Adrenal gland (tissue), 12 donors: ENCODE data around the gene SLCO2A1. TPM values are rescaled to one million over a fixed set of nuclear protein-coding genes. Genes with fewer than 3 reads are reported as not detected.
A peak's percentile ranks its signal among the peaks of the same experiment; 100 is the strongest.

Source experiments
- DNase-seq, 7 donors: peaks; one replicate each; pipeline ENCODE4 v3.0.0-alpha.2; 2019 to 2020
- H3K27ac ChIP-seq, 5 donors: fragments of 200-600 bp; sonication (generic) in 4 of 5; 1 replicate in 3 of 5; 2 replicates in 2 of 5; pipeline versions ENCODE4 v1.5.1 to v1.8.0; 2016 to 2020; ENCODE audit warnings: mild to moderate bottlenecking in 1 of 5
- H3K27me3 ChIP-seq: fragments of 200-600 bp; 2 replicates; pipeline ENCODE4 v1.8.0; 2021
- H3K36me3 ChIP-seq, 2 donors: fragments of 200-600 bp; replicated peaks in 1 of 2; 1 replicate in 1 of 2; 2 replicates in 1 of 2; pipeline versions ENCODE4 v1.5.1 to v1.8.0; 2018 to 2022
- H3K4me1 ChIP-seq, 2 donors: fragments of 200-600 bp; replicated peaks in 1 of 2; 1 replicate in 1 of 2; 2 replicates in 1 of 2; pipeline versions ENCODE4 v1.5.1 to v1.8.0; 2018 to 2021
- H3K4me3 ChIP-seq, 4 donors: fragments of 200-600 bp; sonication (generic) in 3 of 4; one replicate each; pipeline ENCODE4 v1.5.1; 2016 to 2018
- H3K9me3 ChIP-seq, 3 donors: fragments of 200-600 bp; sonication (generic) in 1 of 3; replicated peaks in 1 of 3; 1 replicate in 2 of 3; 2 replicates in 1 of 3; pipeline versions ENCODE4 v1.5.1 to v1.8.0; 2016 to 2021
- POLR2A ChIP-seq, 2 donors: fragments of 450-650 bp; IDR thresholded peaks; one replicate each; pipeline ENCODE4 v1.6.1; 2017; ENCODE audit warnings: antibody characterized with exemption in 2 of 2, mild to moderate bottlenecking in 2 of 2, moderate library complexity in 1 of 2
- WGBS, 4 donors: extraction: QIAGEN DNeasy Blood & Tissue Kit in 2 of 4; methylation state at CpG; one replicate each; pipeline versions ENCODE4 v1.1.5 to v1.1.7; 2013 to 2017; 5-methylcytosine and 5-hydroxymethylcytosine counted together
- intact Hi-C, 2 donors: fragments of 100-400 bp; cut with DNase I; formaldehyde crosslinking; loops; one replicate each; pipeline versions ENCODE4 v1.14.1 to v1.15.0; 2022 to 2023
- polyA plus RNA-seq, 3 donors: library from polyadenylated mRNA; stranded (reverse); fragments of 200-250 nt in 2 of 3; fragments of 350-450 nt in 1 of 3; fragmentation: Illumina TruSeq in 1 of 3; extraction: RNeasy Lipid Tissue Mini Kit (QIAGEN cat#74804) in 1 of 3; gene quantifications; one replicate each; pipeline ENCODE4 v1.2.3, GENCODE V29; 2013 to 2014
- total RNA-seq, 9 donors: library from RNA; depleted of rRNA in 4 of 9; stranded (reverse); fragments of >200 nt in 4 of 9; fragments of 120-200 nt in 1 of 9; fragmentation: NEBNext Ultra II Directional in 1 of 9; extraction: Animal tissue kit (Norgen Biotek cat#: 25700) in 1 of 9; gene quantifications; one replicate each; pipeline versions ENCODE4 v1.1.0 to v1.2.4, GENCODE V29; 2013 to 2023
- TF ChIP-seq, protein P1 (sequence below), 6 experiments: fragments of 450-650 bp in 4 of 6; fragments of 200-600 bp in 2 of 6; sonication (generic) in 1 of 6; IDR thresholded peaks; 1 replicate in 5 of 6; 2 replicates in 1 of 6; pipeline versions ENCODE4 v1.5.1 to v1.8.0; 2016 to 2021; ENCODE audit warnings: antibody characterized with exemption in 6 of 6, mild to moderate bottlenecking in 2 of 6, moderate library complexity in 1 of 6
- donor health status: healthy with polysubstance abuse.
- donor health status: Bipolar disorder and iron deficiency.
- donor health status: DM: yes; HTN: yes; CAD: no.
- donor health status: DM: no; HTN: no; CAD: no.
- donor health status: DM: no; HTN: no; CAD: no.
- donor health status: DM: yes; HTN: yes; CAD: no.

The SLCO2A1 gene
- total and polyA plus RNA-seq, 12 donors = 2.3 to 141 (median 29.5) TPM

DNA sequence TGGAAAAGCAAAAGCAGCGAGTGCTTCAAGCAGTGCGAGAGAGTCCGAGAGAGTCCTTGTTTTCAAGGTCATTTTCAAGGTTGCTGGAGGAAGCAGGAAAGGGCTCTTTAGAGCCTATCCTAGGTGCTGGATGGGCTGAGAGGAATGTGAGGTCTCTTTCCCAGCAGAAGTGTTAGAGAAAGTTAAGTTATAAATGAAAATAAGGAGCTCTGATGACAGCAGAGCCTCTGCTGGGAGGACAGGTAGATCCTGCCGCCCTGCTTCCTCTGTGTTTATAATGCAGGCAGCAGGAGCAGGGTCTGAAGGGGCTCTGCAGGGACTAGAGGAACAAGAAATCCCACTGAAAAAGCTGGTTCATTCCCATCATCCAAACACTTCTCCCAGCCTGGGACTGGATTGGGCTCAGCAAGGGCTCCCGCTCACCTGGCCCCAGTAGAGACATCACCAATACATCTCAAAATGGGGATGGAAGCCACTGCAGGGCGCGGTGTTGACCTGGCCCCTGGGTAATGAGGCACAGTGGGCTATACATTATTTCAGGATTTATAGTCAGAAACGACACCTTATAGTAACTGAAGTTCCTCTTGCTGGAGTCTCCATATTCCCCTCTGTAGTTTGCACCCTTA lies 92.6 kb downstream of the SLCO2A1 start:
- DNase-seq = peak in 3 of 7 donors; percentile 0 to 20 (median 1)
- no peak overlapping the region for H3K27ac ChIP-seq
- intact Hi-C loops = no loop called here

DNA sequence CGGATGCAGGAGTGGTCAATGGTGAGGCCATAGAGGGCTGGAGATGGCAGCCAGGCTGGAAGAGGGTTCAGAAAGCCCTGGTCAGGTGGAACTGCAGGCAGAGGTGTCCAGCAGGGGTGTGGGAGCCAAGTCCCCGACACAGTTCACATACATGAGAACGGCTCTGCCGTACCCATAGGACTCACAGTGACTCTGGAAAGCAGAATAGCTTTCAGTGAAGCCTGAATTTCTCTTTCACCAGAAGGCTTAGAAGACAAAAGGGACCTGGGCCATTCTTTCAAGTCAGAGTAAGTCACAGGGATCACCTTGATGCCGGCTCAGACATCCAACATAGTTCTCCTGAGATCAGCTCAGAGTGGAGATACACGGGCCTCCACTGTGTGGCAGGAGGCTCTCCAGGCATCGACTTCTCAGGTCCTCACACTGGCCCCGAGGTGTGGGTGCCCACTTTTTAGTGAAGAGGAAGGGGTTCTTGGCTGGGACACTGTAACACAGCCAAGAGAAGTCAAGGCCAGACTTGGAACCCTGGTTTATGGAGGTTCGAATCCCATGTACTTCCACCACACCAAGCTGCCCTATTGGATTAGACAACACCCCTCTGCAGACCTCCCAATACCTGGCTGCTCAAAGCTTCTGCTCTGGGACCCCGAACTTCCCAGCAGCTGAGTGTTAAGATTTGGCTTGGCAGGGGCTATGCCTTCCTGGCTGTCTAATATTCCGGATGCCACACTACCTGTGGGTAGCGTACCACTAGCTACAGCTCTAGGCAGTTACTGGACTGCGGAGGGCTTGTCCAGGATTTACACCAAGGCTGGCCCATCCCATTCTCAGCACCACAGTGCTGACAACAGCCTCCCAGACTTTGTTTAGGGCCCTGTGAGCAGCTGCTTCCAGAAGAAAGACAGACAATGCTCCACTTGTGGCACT lies 93.6 kb downstream of the SLCO2A1 start:
- TF ChIP-seq, protein P1, sequence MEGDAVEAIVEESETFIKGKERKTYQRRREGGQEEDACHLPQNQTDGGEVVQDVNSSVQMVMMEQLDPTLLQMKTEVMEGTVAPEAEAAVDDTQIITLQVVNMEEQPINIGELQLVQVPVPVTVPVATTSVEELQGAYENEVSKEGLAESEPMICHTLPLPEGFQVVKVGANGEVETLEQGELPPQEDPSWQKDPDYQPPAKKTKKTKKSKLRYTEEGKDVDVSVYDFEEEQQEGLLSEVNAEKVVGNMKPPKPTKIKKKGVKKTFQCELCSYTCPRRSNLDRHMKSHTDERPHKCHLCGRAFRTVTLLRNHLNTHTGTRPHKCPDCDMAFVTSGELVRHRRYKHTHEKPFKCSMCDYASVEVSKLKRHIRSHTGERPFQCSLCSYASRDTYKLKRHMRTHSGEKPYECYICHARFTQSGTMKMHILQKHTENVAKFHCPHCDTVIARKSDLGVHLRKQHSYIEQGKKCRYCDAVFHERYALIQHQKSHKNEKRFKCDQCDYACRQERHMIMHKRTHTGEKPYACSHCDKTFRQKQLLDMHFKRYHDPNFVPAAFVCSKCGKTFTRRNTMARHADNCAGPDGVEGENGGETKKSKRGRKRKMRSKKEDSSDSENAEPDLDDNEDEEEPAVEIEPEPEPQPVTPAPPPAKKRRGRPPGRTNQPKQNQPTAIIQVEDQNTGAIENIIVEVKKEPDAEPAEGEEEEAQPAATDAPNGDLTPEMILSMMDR (IDR thresholded peaks at IDR 0.05) = no peak
- TF ChIP-seq POLR2A (IDR thresholded peaks at IDR 0.05) = no peak
- Histone ChIP-seq H3K27ac (no peak overlapping the region), H3K36me3 (no peaks in the 10 kb centered on the region), H3K27me3 (no peaks in the 10 kb centered on the region), H3K9me3 (no peaks in the 10 kb centered on the region), H3K4me1 (no peaks in the 10 kb centered on the region), H3K4me3 (no peak overlapping the region)
- DNase-seq = peak in 3 of 7 donors; percentile 5 to 35 (median 7)
- intact Hi-C loops = no loop called here
- 79 to 91% (median 84%) methylated on average over 4 to 13 of the region's 13 CpGs for WGBS, 4 donors

More for the DNA sequence above, 92.6 kb downstream of the SLCO2A1 start:
- Histone ChIP-seq H3K4me1 (no peaks in the 10 kb centered on the region), H3K36me3 (no peaks in the 10 kb centered on the region), H3K4me3 (no peak overlapping the region), H3K27me3 (no peaks in the 10 kb centered on the region), H3K9me3 (no peaks in the 10 kb centered on the region)
- 58 to 78% (median 64%) methylated on average over 7 to 8 of the region's 8 CpGs for WGBS, 4 donors
- TF ChIP-seq, protein P1 (IDR thresholded peaks at IDR 0.05) = no peak
- TF ChIP-seq POLR2A (IDR thresholded peaks at IDR 0.05) = no peak

DNA sequence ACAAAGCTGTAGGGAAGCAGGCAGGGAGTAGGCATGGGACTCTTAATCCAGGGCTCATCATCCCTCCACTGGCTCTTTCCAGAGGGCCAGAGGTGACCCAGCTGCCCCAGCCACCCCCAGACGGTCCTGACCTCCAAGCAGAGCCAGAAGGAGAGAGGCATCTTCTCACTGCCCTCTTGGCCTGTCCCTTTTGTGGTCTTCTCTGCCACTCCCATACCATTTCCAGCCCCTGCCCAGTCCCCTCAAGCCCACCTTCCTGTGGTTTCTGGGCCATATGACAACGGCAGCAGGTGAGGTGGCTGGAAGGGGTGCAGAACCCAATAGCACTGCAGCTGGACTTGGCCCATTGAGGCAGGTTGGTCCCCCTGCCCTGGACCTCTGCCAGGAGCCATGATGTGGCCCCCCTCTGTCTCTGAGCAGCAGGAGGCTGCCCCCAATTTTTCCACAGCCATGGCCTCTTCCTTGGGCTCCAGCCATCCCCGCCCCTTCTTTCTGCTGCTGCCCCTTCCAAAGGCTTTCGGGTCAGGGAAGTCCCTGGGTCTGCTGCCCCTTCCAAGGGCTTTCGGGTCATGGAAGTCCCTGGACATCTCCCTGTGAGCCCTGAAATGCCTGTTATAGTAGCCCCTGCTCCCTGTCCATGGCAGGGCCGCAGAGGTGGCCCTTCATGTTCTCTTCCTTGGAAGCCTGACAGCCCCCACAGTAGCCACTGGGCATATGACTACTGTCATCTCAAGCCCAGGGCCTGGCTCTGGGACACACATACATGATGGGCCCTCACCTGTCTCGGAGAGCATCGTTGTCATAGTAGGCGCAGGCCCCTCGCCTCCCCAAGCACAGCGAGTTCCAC lies 94.5 kb downstream of the SLCO2A1 start:
- DNase-seq = peak in 3 of 7 donors; percentile 9 to 39 (median 13)
- no peak overlapping the region for H3K4me3 ChIP-seq
- no peaks in the 10 kb centered on the region for H3K36me3 ChIP-seq
- H3K4me1 ChIP-seq = no peaks in the 10 kb centered on the region
- H3K27ac ChIP-seq = no peak overlapping the region
- intact Hi-C loops = no loop called here
- H3K27me3 ChIP-seq = no peaks in the 10 kb centered on the region
- TF ChIP-seq, protein P1 (IDR thresholded peaks at IDR 0.05) = no peak
- no peak for TF ChIP-seq POLR2A (IDR thresholded peaks at IDR 0.05)
- H3K9me3 ChIP-seq = no peaks in the 10 kb centered on the region
- 83 to 93% (median 92%) methylated on average over 7 to 11 of the region's 11 CpGs for WGBS, 4 donors
